NCI-H1694 treated with DMSO at 0.1 percent for 48 hours (cell line): ENCODE measurements around the gene VPS50.

Source experiments
- DNase-seq: peaks from one replicate; lab custom pipeline; 2025; lab: John Stamatoyannopoulos, UW

Gene VPS50

DNA sequence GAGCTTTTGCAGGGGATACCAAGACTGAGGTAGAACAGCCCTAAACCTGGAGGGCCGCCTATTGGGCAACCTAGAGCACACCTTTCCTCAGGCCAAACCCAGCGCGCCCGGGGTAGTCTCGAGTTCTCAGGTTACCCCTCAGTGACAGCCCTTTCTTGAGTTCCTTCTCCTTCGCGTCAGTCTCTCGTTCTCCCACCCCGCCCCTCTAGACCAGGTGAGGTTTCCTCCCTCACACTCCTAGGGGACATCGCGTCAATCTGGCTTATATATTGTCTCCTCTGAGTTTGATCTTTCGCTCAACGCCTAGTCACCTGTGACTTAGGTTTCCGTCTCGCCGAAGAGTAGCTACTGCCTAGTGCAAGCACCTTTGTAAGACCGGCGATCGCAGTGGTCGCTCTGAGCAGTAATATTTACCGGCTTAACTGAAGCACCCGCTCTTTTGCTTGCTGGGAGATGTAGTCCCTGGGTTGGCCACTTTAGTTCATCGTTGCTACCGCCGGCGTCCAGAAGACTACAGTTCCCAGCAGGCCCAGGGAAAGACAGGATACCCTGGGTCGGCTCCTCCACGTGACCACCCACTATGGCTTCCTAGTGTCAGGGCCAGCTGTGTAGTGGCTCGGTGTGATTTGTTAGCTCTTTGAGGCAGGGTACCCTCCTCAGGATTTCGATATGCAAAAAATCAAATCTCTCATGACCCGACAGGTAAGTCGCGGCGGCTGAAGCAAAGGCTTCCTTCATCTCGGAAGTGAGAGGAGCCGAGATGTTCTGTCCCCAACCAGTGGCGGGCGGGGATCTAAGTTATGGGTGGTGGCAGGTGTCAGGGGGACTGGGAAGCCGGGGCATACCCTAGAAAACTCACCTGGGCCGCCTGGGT, at the start of gene VPS50:
VPS50 (plus strand) TSS at position 568 of the 874 bp plus-strand sequence; CDS start at position 670, 102 bp downstream.
- DNase-seq, result peak; percentile 97

- DNase-seq, result no peak
Measured at GRCh38 chr7:93185303-93186027, 46.7 kb upstream of the VPS50 start.

GRCh38 chr7:93188870-93189634, 43.1 kb upstream of the VPS50 start:
- no peak for DNase-seq

DNA sequence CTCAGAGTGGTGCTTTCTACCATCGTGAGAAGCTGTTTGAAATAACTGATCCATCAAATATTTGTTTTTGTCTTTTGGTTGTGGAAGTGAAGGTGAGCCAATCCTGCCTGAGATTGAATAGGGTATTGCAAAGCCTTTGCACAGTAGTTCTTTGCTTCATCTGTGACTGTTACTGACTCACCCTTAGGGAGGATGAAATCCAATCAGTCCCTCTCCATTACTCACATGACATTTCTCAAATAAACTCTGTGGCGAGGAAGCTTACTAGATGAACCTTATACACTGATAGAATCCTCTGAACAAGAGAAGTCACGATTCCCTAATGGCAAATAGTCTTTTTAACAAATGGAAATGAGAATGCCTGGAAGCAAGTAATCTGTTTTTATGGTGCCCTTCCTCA, 37.8 kb upstream of the VPS50 start:
- no peak for DNase-seq

- no peak for DNase-seq
Measured at GRCh38 chr7:93196336-93196735, 35.8 kb upstream of the VPS50 start.

- DNase-seq, result no peak
Measured at GRCh38 chr7:93198472-93198871, 33.7 kb upstream of the VPS50 start.

GRCh38 chr7:93202594-93203250, 29.4 kb upstream of the VPS50 start:
- DNase-seq, result no peak

DNA sequence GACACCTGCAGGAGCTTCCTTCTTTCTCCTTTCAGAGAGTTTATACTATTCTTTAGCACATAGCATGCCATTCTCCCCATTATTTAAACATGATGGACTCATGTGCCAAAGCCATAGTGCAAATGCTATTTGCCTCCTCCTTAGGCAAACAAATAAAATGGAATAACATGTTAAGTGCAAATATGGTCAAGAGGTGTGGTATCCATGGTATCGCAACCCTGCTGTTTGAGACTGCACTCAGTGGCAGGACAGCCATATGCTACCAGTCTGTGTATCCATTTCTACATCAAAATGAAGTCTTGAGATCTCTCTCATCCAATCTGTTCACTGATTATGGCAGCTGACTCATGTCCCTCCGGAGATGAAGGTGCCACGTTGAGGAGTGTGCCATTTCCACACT, 28.7 kb upstream of the VPS50 start:
- DNase-seq, result peak; percentile 35

GRCh38 chr7:93205046-93205445, 27.1 kb upstream of the VPS50 start:
- DNase-seq, result no peak

- no peak for DNase-seq
Measured at GRCh38 chr7:93211228-93211818, 20.8 kb upstream of the VPS50 start.

DNA sequence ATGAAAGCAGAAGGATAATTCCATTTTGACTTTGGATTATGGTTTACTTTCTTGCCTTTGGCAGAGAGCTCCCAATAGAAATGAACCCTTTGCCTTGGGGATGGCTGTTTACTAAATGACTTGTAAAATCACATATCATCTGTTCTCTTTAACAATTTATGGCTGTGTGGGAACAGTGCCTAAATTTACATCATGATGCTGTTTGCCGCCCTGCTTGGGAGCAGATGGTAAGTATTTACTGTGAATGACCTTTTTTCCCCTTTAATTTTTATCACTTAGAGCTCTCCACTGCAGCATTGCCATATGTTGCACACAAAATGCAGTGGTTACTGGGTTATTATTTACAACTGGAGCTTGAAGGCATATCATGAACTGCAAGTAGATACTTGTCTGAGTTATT, 19.3 kb upstream of the VPS50 start:
- peak; percentile 99 for DNase-seq

DNA sequence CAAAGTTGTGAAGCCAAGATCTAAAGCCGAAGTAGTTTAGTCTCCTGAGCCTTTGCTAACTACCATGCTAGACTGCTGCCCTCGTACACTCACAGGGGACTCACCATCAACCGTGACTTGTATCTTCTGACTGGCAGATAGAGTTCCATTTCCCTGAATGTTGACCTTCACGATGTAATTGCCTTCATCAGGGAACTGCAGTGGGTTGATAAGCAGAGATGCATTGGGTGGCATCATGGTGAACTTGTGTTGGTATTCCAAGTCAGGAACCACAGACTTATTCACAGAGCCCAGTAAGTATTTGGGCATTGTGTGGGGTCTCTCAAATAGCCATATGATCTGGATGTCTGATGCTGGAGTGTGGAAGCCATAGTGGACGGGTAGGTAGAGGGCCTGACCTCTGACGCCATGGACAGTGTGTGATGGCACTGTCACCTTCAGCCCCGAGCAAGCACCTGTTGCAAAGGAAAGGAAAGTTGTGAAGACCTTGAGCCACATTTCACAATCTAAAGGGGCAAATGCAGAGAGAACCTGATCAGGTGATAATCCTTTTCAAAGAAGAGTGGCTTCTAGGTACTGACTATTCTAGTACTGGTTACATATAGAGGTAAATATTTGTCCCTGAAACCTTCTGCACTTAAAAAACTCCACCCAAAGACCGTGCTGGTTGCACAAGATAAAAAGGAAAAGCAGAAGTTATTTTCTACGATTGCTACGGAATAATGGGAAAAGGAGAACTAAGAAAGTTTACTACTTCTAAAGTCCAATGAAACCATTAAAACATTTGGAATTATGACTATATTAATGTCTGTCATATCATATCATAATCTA, 13.0 kb upstream of the VPS50 start:
- no peak for DNase-seq

GRCh38 chr7:93219868-93220267, 12.3 kb upstream of the VPS50 start:
- peak; percentile 32 for DNase-seq

- peak; percentile 94 for DNase-seq
Measured at GRCh38 chr7:93226310-93226709, 5.9 kb upstream of the VPS50 start, which contains the start of gene HEPACAM2. Gene HEPACAM2 (minus strand): TSS chr7:93226469.

DNA sequence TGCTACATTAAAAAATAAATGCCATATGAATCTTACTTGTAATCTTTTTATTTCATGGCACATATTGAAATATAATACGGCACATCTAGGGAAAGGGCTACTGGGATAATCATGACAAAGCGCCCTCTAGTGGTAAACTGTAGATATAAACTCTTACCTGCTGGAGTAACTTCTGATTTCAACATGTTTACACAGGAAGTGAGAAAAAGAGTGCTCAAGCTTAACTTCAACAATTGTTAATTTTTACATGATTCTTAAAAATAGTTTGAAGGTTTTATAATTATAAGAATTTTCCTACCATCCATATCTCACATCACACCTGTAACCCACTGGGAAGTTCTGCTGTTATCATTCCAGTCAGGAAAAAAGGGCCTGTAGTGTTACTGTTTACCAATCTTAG, 3.9 kb upstream of the VPS50 start:
- peak; percentile 90 for DNase-seq

DNA sequence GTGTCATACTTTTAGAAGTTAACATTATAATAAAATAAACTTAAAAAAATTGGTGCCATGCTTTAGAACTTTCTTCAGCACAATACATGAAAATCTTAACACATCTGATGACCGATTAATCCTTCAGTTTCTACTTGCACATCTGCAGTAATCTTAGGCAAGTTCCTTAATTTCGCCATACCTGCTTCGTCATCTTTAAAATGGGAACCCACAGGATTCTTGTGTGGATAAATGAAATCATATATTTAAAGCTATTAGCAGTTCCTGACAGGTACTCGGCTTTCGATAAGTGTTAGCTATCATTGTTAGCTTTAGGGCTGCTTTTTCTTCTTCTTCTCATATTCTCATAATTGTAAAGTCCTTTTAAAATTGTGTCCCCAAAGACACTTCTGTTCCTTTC, 907 bp upstream of the VPS50 start:
- no peak for DNase-seq

DNA sequence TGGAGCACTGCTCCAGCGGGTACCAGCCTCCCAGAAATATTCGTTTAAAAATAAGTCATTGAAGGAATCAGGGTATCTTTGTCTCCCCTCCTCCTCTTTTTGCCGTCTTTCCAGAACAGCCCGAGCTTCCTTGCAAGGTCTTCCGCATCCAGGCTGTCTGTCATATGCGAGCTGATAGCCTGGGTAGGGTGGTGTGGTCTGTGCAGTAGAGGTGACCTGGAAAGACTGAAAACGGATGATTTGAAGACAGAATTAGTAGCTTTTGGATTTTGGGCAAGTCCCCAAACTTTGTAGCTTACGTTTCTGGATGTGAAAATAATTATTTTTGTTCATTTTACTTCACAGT, 480 bp downstream of the VPS50 start:
- peak; percentile 31 for DNase-seq

- DNase-seq, result no peak
Measured at GRCh38 chr7:93235541-93235940, 3.4 kb downstream of the VPS50 start.

- no peak for DNase-seq
Measured at GRCh38 chr7:93238131-93238530, 6.0 kb downstream of the VPS50 start.

GRCh38 chr7:93238748-93239147, 6.6 kb downstream of the VPS50 start:
- no peak for DNase-seq

DNA sequence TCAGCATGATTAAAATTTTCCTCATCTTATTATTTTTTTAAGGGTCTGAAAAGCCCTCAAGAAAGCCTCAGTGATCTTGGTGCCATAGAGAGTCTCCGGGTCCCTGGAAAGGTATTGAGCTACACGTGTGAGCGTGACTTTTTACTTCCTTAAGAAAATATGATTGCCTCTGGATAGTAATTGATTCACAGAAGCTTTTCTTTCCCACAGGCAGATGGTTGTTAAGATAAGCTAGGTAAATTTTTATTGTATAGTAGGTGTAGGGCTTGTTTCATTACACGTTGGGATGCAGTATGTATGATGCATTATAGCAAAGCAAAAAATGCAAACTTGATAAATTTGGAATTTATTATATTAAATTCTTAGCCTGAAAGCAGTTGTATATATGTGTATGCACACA, 7.7 kb downstream of the VPS50 start:
- DNase-seq, result no peak
